NCI-H1105 (cell line): Measurements from ENCODE around the gene ULK1.

ENCODE experiments used
- DNase-seq: peaks from one replicate; lab custom pipeline; 2025; lab: John Stamatoyannopoulos, UW

The ULK1 gene

GRCh38 chr12:131920157-131920508 lies 25.7 kb downstream of the ULK1 start:
- DNase-seq = no peak

GRCh38 chr12:131920902-131921840 lies 26.7 kb downstream of the ULK1 start:
- no peak for DNase-seq

- no peak for DNase-seq
These were observed 27.7 kb downstream of the ULK1 start for GRCh38 chr12:131921866-131922769.

- DNase-seq = no peak
These were observed 28.4 kb downstream of the ULK1 start for GRCh38 chr12:131922772-131923171.

- DNase-seq = no peak
These were observed 28.8 kb downstream of the ULK1 start for GRCh38 chr12:131923260-131923659.

- no peak for DNase-seq
These were observed 33.0 kb downstream of the ULK1 start for GRCh38 chr12:131927110-131928079.

GRCh38 chr12:131928080-131928710 lies 33.8 kb downstream of the ULK1 start:
- no peak for DNase-seq

GRCh38 chr12:131928711-131929580 lies 34.5 kb downstream of the ULK1 start, which contains the start of gene PUS1:
TSS of gene PUS1 (plus strand) at chr12:131929276. CDS start at chr12:131929723, 447 bp downstream.
- peak; percentile 90 for DNase-seq

GRCh38 chr12:131929581-131930456 lies 35.4 kb downstream of the ULK1 start:
- DNase-seq = no peak

- DNase-seq = no peak
These were observed 36.1 kb downstream of the ULK1 start for GRCh38 chr12:131930510-131930909.

- no peak for DNase-seq
These were observed 39.0 kb downstream of the ULK1 start for GRCh38 chr12:131933387-131933786.

- DNase-seq = no peak
These were observed 40.1 kb downstream of the ULK1 start for GRCh38 chr12:131934535-131934934.

- DNase-seq = no peak
These were observed 43.7 kb downstream of the ULK1 start for GRCh38 chr12:131938082-131938481.

GRCh38 chr12:131939007-131939406 lies 44.6 kb downstream of the ULK1 start:
- no peak for DNase-seq

GRCh38 chr12:131940141-131940547 lies 45.7 kb downstream of the ULK1 start:
- no peak for DNase-seq

- no peak for DNase-seq
These were observed 46.9 kb downstream of the ULK1 start for GRCh38 chr12:131941116-131941986.

GRCh38 chr12:131941987-131942341 lies 47.5 kb downstream of the ULK1 start:
- no peak for DNase-seq

- no peak for DNase-seq
These were observed 48.2 kb downstream of the ULK1 start for GRCh38 chr12:131942671-131943070.
